ENCODE data around the gene PSTPIP1.
"Not testable (repeated sequence)": the region's sequence is repeated elsewhere in the genome, so short reads cannot be mapped to it uniquely, and the experiment has no call there.

PSTPIP1 gene

DNA sequence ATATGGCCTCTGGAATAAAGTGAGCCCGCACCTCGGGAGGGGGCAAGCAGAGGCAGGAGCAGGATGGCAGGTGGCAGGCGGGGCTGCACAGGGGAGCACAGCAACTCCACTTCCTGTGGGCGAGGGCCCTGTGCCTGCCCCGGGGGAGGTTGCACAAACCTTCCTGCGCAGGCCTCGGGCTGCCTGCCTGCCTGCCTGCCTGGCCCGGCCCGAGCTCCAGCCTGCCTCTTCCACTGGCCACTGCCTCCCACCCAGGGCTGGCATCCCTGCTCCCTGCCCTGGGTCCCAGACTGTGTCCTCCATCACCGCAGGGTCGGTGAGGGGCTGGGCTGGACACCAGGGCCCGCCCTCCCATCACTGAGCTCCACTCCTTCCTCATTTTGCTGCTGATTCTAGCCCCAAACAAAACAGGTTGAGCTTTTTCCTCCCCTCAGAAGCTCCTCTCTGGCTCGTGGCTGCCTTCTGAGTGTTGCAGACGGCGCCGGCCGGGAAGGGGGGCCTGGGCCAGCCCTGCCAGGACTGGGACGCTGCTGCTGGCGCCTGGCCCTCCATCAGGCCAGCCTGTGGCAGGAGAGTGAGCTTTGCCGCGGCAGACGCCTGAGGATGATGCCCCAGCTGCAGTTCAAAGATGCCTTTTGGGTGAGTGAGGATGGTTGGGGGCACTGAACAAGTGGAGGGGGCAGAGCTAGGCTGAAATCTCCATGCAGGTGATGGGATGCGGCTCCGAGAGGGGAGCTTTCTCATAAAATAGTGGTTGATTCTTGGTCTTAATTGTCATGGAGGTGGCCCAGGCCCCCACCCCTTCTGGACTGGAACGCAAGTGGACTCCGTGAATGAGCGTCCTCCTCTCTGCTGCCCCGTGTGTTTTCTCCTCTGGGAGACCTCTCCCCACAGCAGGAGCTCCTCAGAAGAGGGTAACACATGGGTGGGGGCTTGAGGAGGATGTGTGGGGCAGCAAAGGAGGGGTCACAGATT is at the start of gene PSTPIP1:
Gene PSTPIP1 (plus strand): TSS at position 156 of the 975 bp plus-strand sequence. CDS start 448 bp downstream, at position 604.
- DNase-seq, result no peak

GRCh38 chr15:76945494-76946093 is 49.3 kb upstream of the PSTPIP1 start:
- DNase-seq, result no peak

DNA sequence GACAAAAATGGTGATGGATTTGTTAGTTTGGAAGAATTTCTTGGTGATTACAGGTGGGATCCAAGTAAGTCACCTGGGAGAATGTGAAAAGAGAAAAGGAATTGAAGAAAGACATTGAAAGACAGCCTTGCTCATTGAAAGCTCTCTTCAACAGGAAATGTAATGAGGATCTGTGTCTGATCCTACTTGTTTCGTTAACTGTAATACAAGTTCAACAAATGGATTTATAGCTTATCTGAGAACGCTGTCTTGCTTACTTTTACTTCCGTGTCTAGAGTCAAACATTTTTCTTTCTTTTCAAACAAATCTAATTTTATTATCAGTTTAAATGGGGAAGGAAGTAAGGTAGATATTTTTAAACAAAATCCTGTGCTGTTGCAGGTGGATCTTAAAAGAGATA is 47.5 kb upstream of the PSTPIP1 start:
- no peak for DNase-seq

GRCh38 chr15:76951220-76951619 is 43.7 kb upstream of the PSTPIP1 start:
- no peak for DNase-seq

- DNase-seq, result no peak
These were observed 41.0 kb upstream of the PSTPIP1 start for GRCh38 chr15:76953913-76954312.

DNA sequence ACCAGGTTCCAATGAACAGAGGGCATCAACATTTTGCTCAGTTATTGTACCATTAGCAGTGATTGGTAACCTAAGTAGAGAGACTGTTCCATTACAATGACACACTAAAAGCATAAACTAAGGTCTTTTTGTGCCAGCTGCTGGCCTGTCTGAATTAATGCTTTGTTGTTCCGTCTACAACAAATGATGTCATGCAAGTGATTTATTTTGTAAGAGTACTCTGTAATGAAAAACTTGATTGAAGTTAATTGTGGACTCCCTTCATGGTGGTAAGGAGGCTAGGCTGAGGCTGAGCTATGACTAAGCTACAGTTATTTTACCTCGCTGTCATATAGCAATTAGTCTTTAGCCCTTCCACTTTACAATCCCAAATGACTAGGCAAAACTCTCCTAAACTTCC is 40.2 kb upstream of the PSTPIP1 start:
- DNase-seq, result peak; percentile 7

- DNase-seq, result no peak
These were observed 33.5 kb upstream of the PSTPIP1 start for GRCh38 chr15:76961268-76962011.

DNA sequence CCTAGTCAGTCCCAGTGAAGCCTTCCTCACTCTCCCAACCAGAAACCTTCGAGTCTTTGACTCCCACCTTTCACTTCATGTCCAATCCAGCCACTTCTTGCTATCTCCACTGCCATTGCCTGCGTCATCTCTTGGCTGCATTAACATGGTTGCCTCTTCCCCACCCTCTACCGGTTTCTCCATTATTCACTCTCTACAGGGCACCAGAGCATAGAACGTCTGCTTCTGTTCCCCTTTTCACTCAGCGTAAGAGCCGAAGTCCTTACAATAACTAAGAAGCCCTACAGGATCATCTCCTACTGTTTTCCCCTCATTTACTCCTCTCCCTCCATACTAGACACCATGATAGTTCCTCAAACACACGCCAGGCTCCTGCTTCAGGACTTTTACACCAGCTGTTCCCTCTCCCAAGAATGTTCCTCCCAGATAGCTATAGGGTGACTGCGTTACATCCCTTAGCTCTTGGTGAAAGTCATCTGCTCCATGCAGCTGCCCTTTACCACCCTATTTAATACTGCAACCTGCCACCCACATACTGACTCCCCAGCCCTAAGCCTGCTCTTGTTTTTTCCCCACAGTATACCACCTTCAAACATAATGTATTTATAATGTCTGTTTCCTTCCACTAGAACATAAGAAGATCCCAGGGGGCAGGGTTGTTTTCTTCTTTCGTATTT is 32.5 kb upstream of the PSTPIP1 start:
- no peak for DNase-seq

GRCh38 chr15:76963596-76963995 is 31.3 kb upstream of the PSTPIP1 start:
- DNase-seq, result no peak

GRCh38 chr15:76964157-76964556 is 30.8 kb upstream of the PSTPIP1 start:
- no peak for DNase-seq

DNA sequence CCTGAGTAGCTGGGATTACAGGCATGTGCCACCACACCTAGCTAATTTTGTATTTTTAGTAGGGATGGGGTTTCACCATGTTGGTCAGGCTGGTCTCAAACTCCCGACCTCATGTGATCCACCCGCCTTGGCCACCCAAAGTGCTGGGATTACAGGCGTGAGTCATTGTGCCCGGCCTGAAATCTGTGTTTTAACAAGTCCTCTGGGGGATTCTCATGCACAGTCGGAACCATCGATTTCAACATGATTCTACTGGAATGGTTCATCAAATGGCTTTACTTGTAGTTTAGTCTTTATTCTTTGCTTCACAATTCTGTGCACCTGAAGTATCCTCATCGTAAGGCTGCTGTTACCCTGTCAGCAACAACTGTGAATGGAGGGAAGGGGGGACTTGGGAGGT is 28.9 kb upstream of the PSTPIP1 start:
- DNase-seq, result not testable (repeated sequence)

- no peak for DNase-seq
These were observed 27.9 kb upstream of the PSTPIP1 start for GRCh38 chr15:76967067-76967466.

GRCh38 chr15:76968306-76968705 is 26.6 kb upstream of the PSTPIP1 start:
- DNase-seq, result no peak

DNA sequence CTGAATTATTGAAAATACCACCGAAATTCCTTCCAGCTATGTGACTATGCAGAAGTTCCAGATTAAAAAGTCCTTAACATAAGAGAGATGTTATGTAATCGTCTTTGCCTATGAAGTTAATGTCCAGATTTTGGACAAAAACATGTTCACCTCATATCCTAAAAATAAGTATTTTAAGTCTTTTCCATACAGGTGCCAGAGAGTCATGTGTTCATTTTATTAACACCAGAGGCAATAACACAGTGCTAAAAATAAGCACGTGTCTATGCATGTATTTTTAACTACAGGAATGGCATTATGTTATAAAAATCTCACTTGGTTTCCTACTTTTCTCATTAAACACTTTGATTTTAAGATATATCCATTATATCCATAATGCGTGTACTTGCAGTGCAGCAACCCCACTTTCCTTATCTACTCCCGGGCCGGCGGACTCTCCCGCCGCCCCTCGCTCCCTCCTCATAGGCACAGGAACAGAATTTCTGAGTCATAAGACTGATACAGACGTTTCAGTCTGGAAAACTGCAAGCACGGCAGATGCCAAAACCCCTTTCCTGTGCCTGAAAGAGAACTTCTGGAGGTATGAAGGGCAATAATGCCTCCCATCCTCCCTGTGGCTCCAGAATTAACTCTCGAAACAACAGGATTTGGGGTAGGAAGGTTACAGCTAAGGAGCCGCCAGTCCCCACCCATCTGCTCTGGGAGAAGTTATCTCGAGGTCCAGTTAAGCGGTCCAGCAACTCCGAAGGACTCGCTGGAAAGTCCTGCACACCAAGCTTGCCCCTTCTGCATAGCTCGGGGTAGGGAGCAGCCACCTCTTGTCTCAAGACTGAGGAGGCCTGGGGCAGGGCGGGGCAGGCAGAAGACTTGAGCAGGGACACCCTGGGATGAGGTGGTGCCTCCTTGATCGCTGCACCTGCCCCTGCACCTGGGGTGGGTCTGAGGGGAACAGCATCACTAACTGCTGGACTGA is 22.3 kb upstream of the PSTPIP1 start:
- DNase-seq, result no peak

- no peak for DNase-seq
These were observed 21.6 kb upstream of the PSTPIP1 start for GRCh38 chr15:76973362-76973743.

- no peak for DNase-seq
These were observed 21.0 kb upstream of the PSTPIP1 start for GRCh38 chr15:76973906-76974305.

GRCh38 chr15:76974456-76975036 is 20.4 kb upstream of the PSTPIP1 start:
- no peak for DNase-seq

GRCh38 chr15:76976141-76976540 is 18.8 kb upstream of the PSTPIP1 start:
- no peak for DNase-seq

- DNase-seq, result no peak
These were observed 18.2 kb upstream of the PSTPIP1 start for GRCh38 chr15:76976572-76977270.

DNA sequence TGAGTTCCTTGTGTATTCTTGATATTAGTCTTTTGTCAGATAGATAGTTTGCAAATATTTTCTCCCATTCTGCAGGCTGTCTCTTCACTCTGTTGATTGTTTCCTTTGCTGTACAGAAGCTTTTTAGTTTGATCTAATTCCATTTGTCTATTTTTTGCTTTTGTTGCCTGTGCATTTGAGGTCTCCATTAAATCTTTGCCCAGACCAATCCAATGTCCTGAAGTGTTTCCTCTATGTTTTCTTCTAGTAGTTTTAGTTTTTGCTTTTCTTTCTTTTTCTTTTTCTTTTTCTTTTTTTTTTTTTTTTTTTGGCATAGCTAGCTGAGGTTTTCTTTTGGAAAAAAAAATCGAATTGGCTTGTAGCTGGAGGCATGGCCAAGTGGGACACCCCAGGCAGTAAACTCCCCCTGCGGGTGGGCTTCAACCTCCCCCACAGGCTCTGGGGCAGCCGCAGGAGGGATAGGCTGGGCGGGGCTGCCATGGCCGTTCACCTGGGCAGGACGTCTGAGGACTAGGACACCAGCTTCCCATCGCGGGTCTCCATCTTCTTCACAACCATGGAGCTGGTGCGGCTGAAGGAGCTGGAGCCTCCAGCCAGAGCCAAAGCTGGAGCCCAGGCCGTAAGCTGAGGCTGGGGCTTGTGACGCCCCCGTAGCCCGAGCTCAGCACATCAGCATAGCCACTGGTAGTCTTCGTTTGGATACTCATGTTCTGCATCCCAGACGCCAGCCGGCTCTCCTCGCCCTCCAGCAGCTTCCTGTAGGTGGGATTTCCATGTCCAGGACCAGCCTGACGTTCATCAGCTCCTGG is 16.2 kb upstream of the PSTPIP1 start:
- no peak for DNase-seq

Measured in NCI-H774 (cell line).